H1 (cell line): Measurements from ENCODE around the gene INVS. TPM values are rescaled to one million over a fixed set of nuclear protein-coding genes. Genes with fewer than 3 reads are reported as not detected.

ENCODE experiments used
- CTCF ChIA-PET: fragments of 300-600 bp; sonication (Branson Sonifier 250); formaldehyde crosslinking; loops from one replicate; lab custom pipeline; 2021; ENCODE audit not compliant: partially characterized antibody; lab: Charles Lee
- POLR2A ChIA-PET: fragments of 300-600 bp; sonication (Branson Sonifier 250); formaldehyde crosslinking; loops from one replicate; lab custom pipeline; 2021; ENCODE audit warnings: inconsistent platforms; ENCODE audit not compliant: partially characterized antibody; lab: Charles Lee
- DNase-seq, 2 experiments: peaks; one replicate each; pipeline versions ENCODE4 v3.0.0 to v3.0.0-alpha.2; 2010 to 2022; ENCODE audit warnings: low spot score in 2 of 2, low read depth in 1 of 2, mixed read lengths in 1 of 2
- FAIRE-seq: peaks from 2 replicates; lab custom pipeline; 2011; peaks lifted over from hg19 to GRCh38; lab: Jason Lieb, UNC
- H2AFZ ChIP-seq: 2 replicates; pipeline ENCODE4 v1.8.1; 2012; ENCODE audit warnings: low read length, inconsistent platforms
- H2AK5ac ChIP-seq: 2 replicates; pipeline ENCODE4 v1.6.1; 2013; ENCODE audit warnings: low read depth, low read length
- H2BK120ac ChIP-seq: replicated peaks from 2 replicates; pipeline ENCODE3; 2013; ENCODE audit warnings: low read depth, low read length, inconsistent platforms
- H2BK12ac ChIP-seq: 2 replicates; pipeline ENCODE4 v1.6.1; 2013; ENCODE audit warnings: low read depth, low read length
- H2BK15ac ChIP-seq: 2 replicates; pipeline ENCODE4 v1.6.1; 2013; ENCODE audit warnings: low read length
- H2BK20ac ChIP-seq: 2 replicates; pipeline ENCODE4 v1.6.1; 2013; ENCODE audit warnings: low read length
- H2BK5ac ChIP-seq: 2 replicates; pipeline ENCODE4 v1.6.1; 2013; ENCODE audit warnings: low read depth, low read length
- H3K14ac ChIP-seq: 2 replicates; pipeline ENCODE4 v1.6.1; 2013; ENCODE audit warnings: inconsistent platforms; ENCODE audit not compliant: insufficient read length
- H3K18ac ChIP-seq: 2 replicates; pipeline ENCODE4 v1.6.1; 2013; ENCODE audit warnings: low read length; ENCODE audit errors: extremely low read depth
- H3K23ac ChIP-seq: 2 replicates; pipeline ENCODE4 v1.6.1; 2013; ENCODE audit warnings: inconsistent platforms; ENCODE audit not compliant: insufficient read length
- H3K23me2 ChIP-seq: 2 replicates; pipeline ENCODE4 v1.6.1; 2013; ENCODE audit warnings: low read depth, low read length
- H3K27ac ChIP-seq: 2 replicates; pipeline ENCODE4 v1.6.1; 2011; ENCODE audit warnings: low read depth, low read length, inconsistent platforms
- H3K27me3 ChIP-seq, 4 experiments: replicated peaks in 1 of 4; 1 replicate in 1 of 4; 2 replicates in 3 of 4; pipeline versions ENCODE4 v1.6.1 to v1.8.1; 2011 to 2013; ENCODE audit warnings: low read length in 3 of 4, mild to moderate bottlenecking in 3 of 4, inconsistent platforms in 2 of 4, mixed read lengths in 2 of 4, moderate library complexity in 1 of 4; ENCODE audit not compliant: control insufficient read depth in 3 of 4, insufficient read depth in 3 of 4; ENCODE audit errors: extremely low read depth in 1 of 4
- H3K36me3 ChIP-seq, 4 experiments: 2 replicates each; pipeline versions ENCODE4 v1.6.1 to v1.8.1; 2011 to 2013; ENCODE audit warnings: mild to moderate bottlenecking in 4 of 4, low read length in 3 of 4, moderate library complexity in 2 of 4, control low read depth in 1 of 4, inconsistent platforms in 1 of 4; ENCODE audit not compliant: insufficient read depth in 4 of 4, control insufficient read depth in 2 of 4
- H3K4ac ChIP-seq: replicated peaks from 2 replicates; pipeline ENCODE3; 2013; ENCODE audit warnings: low read length, low read depth, mixed read lengths, inconsistent platforms; ENCODE audit not compliant: insufficient read length
- H3K4me1 ChIP-seq, 4 experiments: replicated peaks in 1 of 4; 1 replicate in 1 of 4; 2 replicates in 3 of 4; pipeline versions ENCODE4 v1.6.1 to v1.8.1; 2011 to 2013; ENCODE audit warnings: low read length in 3 of 4, inconsistent platforms in 2 of 4, mixed read lengths in 1 of 4; ENCODE audit not compliant: insufficient read depth in 4 of 4, control insufficient read depth in 3 of 4
- H3K4me2 ChIP-seq, 2 experiments: 2 replicates each; pipeline versions ENCODE4 v1.6.1 to v1.8.1; 2011 to 2013; ENCODE audit warnings: low read depth in 2 of 2, low read length in 2 of 2, control low read depth in 1 of 2, inconsistent platforms in 1 of 2, mild to moderate bottlenecking in 1 of 2; ENCODE audit not compliant: insufficient read depth in 1 of 2
- H3K4me3 ChIP-seq, 4 experiments: fragments of 200-600, 300-600 bp in 1 of 4; sonication (generic), shearing (Covaris generic), sonication (Bioruptor Twin) in 1 of 4; 2 replicates each; pipeline versions ENCODE4 v1.5.1 to v1.8.1; 2011 to 2016; ENCODE audit warnings: low read length in 4 of 4, low read depth in 3 of 4, control low read depth in 2 of 4, inconsistent platforms in 2 of 4, mild to moderate bottlenecking in 2 of 4, mixed read lengths in 1 of 4, moderate library complexity in 1 of 4; ENCODE audit not compliant: insufficient read depth in 2 of 4; ENCODE audit errors: extremely low read depth in 1 of 4
- H3K56ac ChIP-seq: replicated peaks from 2 replicates; pipeline ENCODE3; 2013; ENCODE audit warnings: low read depth, mild to moderate bottlenecking, mixed read lengths, low read length, inconsistent platforms; ENCODE audit not compliant: insufficient read length
- H3K79me1 ChIP-seq: 2 replicates; pipeline ENCODE4 v1.6.1; 2013; ENCODE audit warnings: low read depth, low read length, control low read depth
- H3K79me2 ChIP-seq, 2 experiments: 2 replicates each; pipeline versions ENCODE4 v1.6.1 to v1.8.1; 2012 to 2013; ENCODE audit warnings: low read length in 2 of 2, mild to moderate bottlenecking in 2 of 2, inconsistent platforms in 1 of 2; ENCODE audit not compliant: insufficient read depth in 2 of 2, control insufficient read depth in 1 of 2
- H3K9ac ChIP-seq, 4 experiments: replicated peaks in 1 of 4; 1 replicate in 1 of 4; 2 replicates in 3 of 4; pipeline versions ENCODE4 v1.6.1 to v1.8.1; 2011 to 2013; ENCODE audit warnings: low read depth in 3 of 4, low read length in 3 of 4, control low read depth in 2 of 4, mild to moderate bottlenecking in 2 of 4, moderate library complexity in 2 of 4, inconsistent platforms in 1 of 4; ENCODE audit errors: extremely low read depth in 1 of 4
- H3K9me3 ChIP-seq, 2 experiments: 2 replicates each; pipeline versions ENCODE4 v1.6.1 to v1.8.1; 2012 to 2013; ENCODE audit warnings: mild to moderate bottlenecking in 2 of 2, moderate library complexity in 2 of 2, control low read depth in 1 of 2, inconsistent platforms in 1 of 2, low read depth in 1 of 2, low read length in 1 of 2, mixed read lengths in 1 of 2; ENCODE audit not compliant: insufficient read depth in 2 of 2
- H4K20me1 ChIP-seq, 2 experiments: replicated peaks in 1 of 2; 2 replicates each; pipeline versions ENCODE3 to v1.8.1; 2011 to 2013; ENCODE audit warnings: inconsistent platforms in 2 of 2, low read length in 2 of 2, mild to moderate bottlenecking in 1 of 2; ENCODE audit not compliant: insufficient read depth in 2 of 2, control insufficient read depth in 1 of 2
- H4K5ac ChIP-seq: 2 replicates; pipeline ENCODE4 v1.6.1; 2013; ENCODE audit warnings: low read length, low read depth, mixed read lengths, inconsistent platforms; ENCODE audit not compliant: insufficient read length
- H4K8ac ChIP-seq: 2 replicates; pipeline ENCODE4 v1.8.0; 2013; ENCODE audit warnings: mild to moderate bottlenecking, moderate library complexity, low read length, inconsistent platforms; ENCODE audit not compliant: insufficient read depth; ENCODE audit errors: extremely low read depth
- H4K91ac ChIP-seq: replicated peaks from 2 replicates; pipeline ENCODE3; 2013; ENCODE audit warnings: low read length, mixed read lengths, inconsistent platforms; ENCODE audit not compliant: insufficient read length
- ATF2 ChIP-seq: IDR thresholded peaks from 2 replicates; pipeline ENCODE4 v1.6.1; 2012; ENCODE audit warnings: low read length, inconsistent platforms
- CBX8 ChIP-seq: fragments of 300-800, 300-1000 bp; sonication (generic); IDR thresholded peaks from 2 replicates; pipeline ENCODE4 v1.7.1; 2016; ENCODE audit warnings: low read depth, low read length, borderline replicate concordance
- E2F6 ChIP-seq: IDR thresholded peaks from 2 replicates; pipeline ENCODE4 v1.6.1; 2012; ENCODE audit warnings: inconsistent platforms
- EGR1 ChIP-seq: IDR thresholded peaks from 2 replicates; pipeline ENCODE4 v1.6.1; 2011; ENCODE audit warnings: low read depth, low read length, borderline replicate concordance
- POLR2A ChIP-seq, 2 experiments: IDR thresholded peaks; 1 replicate in 1 of 2; 2 replicates in 1 of 2; pipeline ENCODE4 v1.6.1; 2011; ENCODE audit warnings: low read depth in 2 of 2, low read length in 2 of 2, mild to moderate bottlenecking in 2 of 2; ENCODE audit errors: control extremely low read depth in 1 of 2
- ZNF274 ChIP-seq: IDR thresholded peaks from 2 replicates; pipeline ENCODE4 v1.7.0; 2012; ENCODE audit warnings: low read length, borderline replicate concordance; ENCODE audit errors: extremely low read depth
- WGBS, 2 experiments: shearing (Covaris generic) in 1 of 2; methylation state at CpG; one replicate each; pipeline versions ENCODE4 v1.1.6 to v1.1.7; 2013 to 2015; ENCODE audit warnings: low lambda C conversion rate in 2 of 2, mixed read lengths in 2 of 2, inconsistent platforms in 1 of 2, low coverage in 1 of 2, missing lambda C conversion rate in 1 of 2; ENCODE audit not compliant: insufficient replicate concordance in 2 of 2, insufficient coverage in 1 of 2, insufficient read length in 1 of 2; ENCODE audit errors: extremely low coverage in 1 of 2, missing lambda C conversion rate in 1 of 2; 5-methylcytosine and 5-hydroxymethylcytosine counted together
- polyA plus RNA-seq, 7 experiments: library from polyadenylated mRNA; depleted of rRNA in 3 of 7; stranded (reverse) in 5 of 7; unstranded in 2 of 7; fragments of >200 nt in 5 of 7; fragments of 200-250 nt in 2 of 7; gene quantifications; 1 replicate in 5 of 7; 2 replicates in 1 of 7; 4 replicates in 1 of 7; pipeline versions ENCODE4 v1.2.1 to v1.2.3, GENCODE V29; 2011 to 2013; ENCODE audit warnings: missing spikeins in 2 of 7, mixed read lengths in 2 of 7
- total RNA-seq: library from RNA; stranded (reverse); fragmentation: NEBNext Ultra II Directional; extraction: Animal tissue kit (Norgen Biotek cat#: 25700); gene quantifications from 2 replicates; pipeline ENCODE4 v1.2.1, GENCODE V29; 2021

INVS gene
- total and polyA plus RNA-seq, 2 of the 8 experiments (the other 6 are each of a cell fraction or from before 2014, with no cell fraction given): 4.1 to 6.9 TPM

- Histone ChIP-seq H2AFZ (no peak overlapping the region), H2BK20ac (no peak overlapping the region), H2BK12ac (no peak overlapping the region), H3K79me1 (no peaks in the 10 kb centered on the region; the same call in 1 of the 2 replicates), H3K4me2 (no peak overlapping the region), H3K14ac (no peak overlapping the region), H3K36me3 (peaks cover 0 to 8% (median 0%) of the 10 kb centered on the region in 4 experiments; a peak in 1 of 8 replicates), H3K23me2 (no peaks in the 10 kb centered on the region), H3K27me3 (no peaks in the 10 kb centered on the region), H4K5ac (no peak overlapping the region), H2BK15ac (no peak overlapping the region), H3K27ac (no peak overlapping the region), H3K56ac (no peak overlapping the region), H3K79me2 (no peaks in the 10 kb centered on the region), H3K9ac (no peak overlapping the region), H4K20me1 (no peaks in the 10 kb centered on the region), H2BK120ac (no peak overlapping the region), H2AK5ac (no peak overlapping the region), H2BK5ac (no peak overlapping the region), H3K4me1 (no peaks in the 10 kb centered on the region), H4K8ac (no peak overlapping the region), H3K9me3 (0 out of 4 replicates have a peak, but pooled peaks cover 0 to 2% of the 10 kb centered on the region in 2 experiments), H3K4me3 (no peak overlapping the region), H3K18ac (no peak overlapping the region), H3K4ac (no peak overlapping the region), H3K23ac (no peak overlapping the region), H4K91ac (no peak overlapping the region)
- POLR2A ChIA-PET: no interaction called here
- 98% methylated on average over 2 of the region's 2 CpGs; no CpG with 5 or more reads in 1 of the 2 experiments for WGBS, 2 experiments
- TF ChIP-seq ATF2 (no peak), ZNF274 (no peak), POLR2A (IDR thresholded peaks at IDR 0.05; ENCODE audit: control extremely low read depth in 1 of 2, low read depth in 2 of 2, low read length in 2 of 2) (no peak), E2F6 (no peak), CBX8 (no peak), EGR1 (no peak)
- FAIRE-seq (no peak), DNase-seq (no peak)
- CTCF ChIA-PET: interaction anchor here (0.9 kb wide), 1 partner anchor 9 kb away, joined by 3 read pairs; no protein-coding TSS in a partner anchor
Observed at GRCh38 chr9:100281066-100281465, 182.0 kb downstream of the INVS start.
